Peyer's patch (tissue), 4 donors: ENCODE results near the gene NMNAT1.

Source experiments
- POLR2A ChIP-seq, 2 donors: fragments of 450-650 bp; IDR thresholded peaks; one replicate each; pipeline ENCODE4 v1.5.1; 2017; ENCODE audit warnings: antibody characterized with exemption in 2 of 2, mild to moderate bottlenecking in 2 of 2, moderate library complexity in 2 of 2
- TF ChIP-seq, protein P1 (sequence below), 6 experiments: fragments of 450-650 bp in 4 of 6; fragments of 200-600 bp in 2 of 6; sonication (generic) in 1 of 6; IDR thresholded peaks; one replicate each; pipeline ENCODE4 v1.5.1; 2017 to 2019; ENCODE audit warnings: antibody characterized with exemption in 6 of 6, mild to moderate bottlenecking in 3 of 6, moderate library complexity in 1 of 6

DNA sequence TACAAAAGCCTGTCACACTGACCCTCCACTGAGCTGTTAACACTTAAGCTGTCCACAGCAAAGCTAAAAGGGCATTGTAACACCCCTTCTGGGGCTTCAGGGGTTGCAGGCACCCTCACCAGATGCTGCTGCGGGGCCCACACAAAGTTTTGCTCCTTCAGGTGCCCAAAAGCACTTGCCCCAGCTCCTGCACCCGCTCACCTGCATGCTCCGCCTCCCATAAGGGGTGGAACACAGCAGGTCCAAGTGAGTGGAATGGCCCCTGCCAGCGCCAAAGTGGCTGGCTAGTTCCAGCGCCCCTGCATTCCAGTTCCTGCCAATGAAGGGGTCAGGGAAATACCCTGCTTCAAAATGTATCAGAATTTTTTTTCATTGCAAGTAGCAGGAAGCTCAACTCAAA is 46.5 kb downstream of the NMNAT1 start:
- TF ChIP-seq, protein P1, sequence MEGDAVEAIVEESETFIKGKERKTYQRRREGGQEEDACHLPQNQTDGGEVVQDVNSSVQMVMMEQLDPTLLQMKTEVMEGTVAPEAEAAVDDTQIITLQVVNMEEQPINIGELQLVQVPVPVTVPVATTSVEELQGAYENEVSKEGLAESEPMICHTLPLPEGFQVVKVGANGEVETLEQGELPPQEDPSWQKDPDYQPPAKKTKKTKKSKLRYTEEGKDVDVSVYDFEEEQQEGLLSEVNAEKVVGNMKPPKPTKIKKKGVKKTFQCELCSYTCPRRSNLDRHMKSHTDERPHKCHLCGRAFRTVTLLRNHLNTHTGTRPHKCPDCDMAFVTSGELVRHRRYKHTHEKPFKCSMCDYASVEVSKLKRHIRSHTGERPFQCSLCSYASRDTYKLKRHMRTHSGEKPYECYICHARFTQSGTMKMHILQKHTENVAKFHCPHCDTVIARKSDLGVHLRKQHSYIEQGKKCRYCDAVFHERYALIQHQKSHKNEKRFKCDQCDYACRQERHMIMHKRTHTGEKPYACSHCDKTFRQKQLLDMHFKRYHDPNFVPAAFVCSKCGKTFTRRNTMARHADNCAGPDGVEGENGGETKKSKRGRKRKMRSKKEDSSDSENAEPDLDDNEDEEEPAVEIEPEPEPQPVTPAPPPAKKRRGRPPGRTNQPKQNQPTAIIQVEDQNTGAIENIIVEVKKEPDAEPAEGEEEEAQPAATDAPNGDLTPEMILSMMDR (IDR thresholded peaks at IDR 0.05): no peak
- TF ChIP-seq POLR2A (IDR thresholded peaks at IDR 0.05): no peak
